GM12892 (cell line): ENCODE measurements around the gene PCSK6.
"Not testable (repeated sequence)": the region's sequence is repeated elsewhere in the genome, so short reads cannot be mapped to it uniquely, and the experiment has no call there.

ENCODE experiments used
- DNase-seq: peaks from one replicate; pipeline ENCODE4 v3.0.0; 2011; ENCODE audit not compliant: insufficient read length
- FAIRE-seq: peaks from 2 replicates; lab custom pipeline; 2011; peaks lifted over from hg19 to GRCh38; lab: Jason Lieb, UNC
- POLR2A ChIP-seq: IDR thresholded peaks from 2 replicates; pipeline ENCODE4 v1.6.1; 2011; ENCODE audit warnings: low read depth, low read length, control low read depth
- POLR2AphosphoS5 ChIP-seq: IDR thresholded peaks from 2 replicates; pipeline ENCODE4 v1.6.1; 2011; ENCODE audit warnings: low read depth, low read length, control low read depth
- TAF1 ChIP-seq: IDR thresholded peaks from 2 replicates; pipeline ENCODE4 v1.6.1; 2011; ENCODE audit warnings: low read depth, mild to moderate bottlenecking, control low read depth, low read length, borderline replicate concordance

Gene PCSK6

DNA sequence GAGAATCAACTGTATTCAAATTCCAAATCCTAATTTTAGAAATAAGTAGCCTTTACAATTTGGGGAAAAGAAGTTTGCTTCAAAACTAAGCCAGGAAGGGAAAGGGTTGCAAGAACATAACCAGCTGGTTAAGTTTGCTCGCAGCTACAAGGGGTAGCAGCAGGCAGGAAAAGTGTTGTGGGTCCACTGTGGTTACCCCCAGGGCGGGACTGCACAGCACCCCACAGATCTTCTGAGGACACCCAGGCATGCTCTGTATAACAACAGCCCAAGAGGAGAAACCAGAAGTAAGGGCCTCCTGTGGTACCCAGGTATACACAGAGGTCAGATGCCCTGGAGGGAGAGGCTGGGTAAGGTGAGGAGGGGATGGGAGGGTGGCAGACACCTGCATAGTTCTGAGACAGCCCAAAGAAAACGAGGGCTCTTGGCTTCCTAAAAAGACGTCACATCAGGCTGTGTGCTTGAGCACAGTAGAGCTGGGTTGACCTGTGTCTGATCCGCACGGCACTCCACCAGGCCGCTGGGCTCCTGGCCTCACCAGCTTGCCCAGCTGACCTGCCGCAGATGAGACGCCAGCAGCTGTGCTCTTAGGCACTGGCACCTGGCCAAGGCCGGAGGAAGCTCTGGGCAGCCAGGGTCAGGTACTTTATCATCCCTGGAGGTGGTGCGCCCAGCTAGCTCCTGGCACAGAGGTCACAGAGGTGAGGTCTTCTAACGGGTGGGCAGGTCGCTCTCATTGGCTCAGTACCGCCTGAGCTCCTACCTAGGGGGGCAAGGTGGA lies 112.7 kb downstream of the PCSK6 start:
- DNase-seq: no peak
- no peak for TF ChIP-seq POLR2AphosphoS5
- no peak for TF ChIP-seq TAF1
- TF ChIP-seq POLR2A: no peak
- no peak for FAIRE-seq

GRCh38 chr15:101375006-101375405 lies 114.5 kb downstream of the PCSK6 start:
- FAIRE-seq, DNase-seq: not testable (repeated sequence)

DNA sequence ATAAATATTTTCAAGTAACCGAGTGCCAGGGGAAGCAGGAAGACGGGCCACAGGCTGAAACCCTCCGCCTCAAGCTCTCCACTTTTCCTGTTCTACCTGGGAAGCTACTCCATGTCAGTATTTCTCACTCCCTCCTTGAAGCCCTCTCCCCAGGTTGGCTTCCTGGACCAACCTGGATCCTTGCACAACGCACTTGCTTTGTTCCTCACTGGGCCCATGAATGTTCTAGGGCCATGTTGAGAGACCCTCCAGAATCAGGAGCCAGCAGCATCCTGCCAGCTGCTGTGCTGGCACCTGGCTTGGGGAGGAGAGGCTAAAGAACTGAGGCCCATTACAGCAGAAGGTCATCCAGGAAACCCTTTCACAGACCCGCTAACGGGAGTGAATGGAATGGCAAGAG lies 115.2 kb downstream of the PCSK6 start:
- TF ChIP-seq TAF1 (no peak), POLR2A (no peak), POLR2AphosphoS5 (no peak)
- DNase-seq: no peak
- no peak for FAIRE-seq

GRCh38 chr15:101373577-101373976 lies 115.9 kb downstream of the PCSK6 start:
- no peak for TF ChIP-seq TAF1
- no peak for TF ChIP-seq POLR2AphosphoS5
- no peak for TF ChIP-seq POLR2A
- FAIRE-seq (no peak), DNase-seq (no peak)

GRCh38 chr15:101372960-101373525 lies 116.5 kb downstream of the PCSK6 start:
- FAIRE-seq: no peak
- TF ChIP-seq TAF1: no peak
- no peak for DNase-seq

- TF ChIP-seq POLR2AphosphoS5: no peak
- no peak for TF ChIP-seq POLR2A
- TF ChIP-seq TAF1: no peak
- DNase-seq: no peak
- no peak for FAIRE-seq
Observed at GRCh38 chr15:101372149-101372577, 117.3 kb downstream of the PCSK6 start.

GRCh38 chr15:101371519-101371918 lies 118.0 kb downstream of the PCSK6 start:
- FAIRE-seq: no peak
- DNase-seq: no peak
- no peak for TF ChIP-seq TAF1
- TF ChIP-seq POLR2AphosphoS5: no peak
- TF ChIP-seq POLR2A: no peak

DNA sequence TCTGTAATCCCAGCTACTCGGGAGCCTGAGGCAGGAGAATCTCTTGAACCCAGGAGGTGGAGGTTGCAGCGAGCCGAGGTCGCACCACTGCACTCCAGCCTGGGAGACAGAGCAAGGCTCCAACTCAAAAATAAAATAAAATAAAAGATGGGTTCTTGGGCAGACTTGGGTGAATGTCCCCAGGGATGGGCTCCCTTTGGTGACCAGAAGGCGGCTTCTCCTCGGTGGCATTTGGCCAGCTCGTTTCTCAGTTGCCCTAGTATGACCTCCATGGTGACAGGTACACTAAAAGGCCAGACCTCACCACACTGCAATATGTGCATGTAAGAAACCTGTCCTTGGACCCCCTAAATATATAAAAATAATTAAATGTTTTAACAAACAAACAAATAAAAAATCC lies 118.4 kb downstream of the PCSK6 start:
- TF ChIP-seq TAF1: no peak
- TF ChIP-seq POLR2AphosphoS5: no peak
- no peak for TF ChIP-seq POLR2A
- DNase-seq (no peak), FAIRE-seq (no peak)

- DNase-seq: no peak
- no peak for FAIRE-seq
- TF ChIP-seq TAF1: no peak
- no peak for TF ChIP-seq POLR2A
- TF ChIP-seq POLR2AphosphoS5: no peak
Observed at GRCh38 chr15:101370330-101371024, 119.0 kb downstream of the PCSK6 start.

DNA sequence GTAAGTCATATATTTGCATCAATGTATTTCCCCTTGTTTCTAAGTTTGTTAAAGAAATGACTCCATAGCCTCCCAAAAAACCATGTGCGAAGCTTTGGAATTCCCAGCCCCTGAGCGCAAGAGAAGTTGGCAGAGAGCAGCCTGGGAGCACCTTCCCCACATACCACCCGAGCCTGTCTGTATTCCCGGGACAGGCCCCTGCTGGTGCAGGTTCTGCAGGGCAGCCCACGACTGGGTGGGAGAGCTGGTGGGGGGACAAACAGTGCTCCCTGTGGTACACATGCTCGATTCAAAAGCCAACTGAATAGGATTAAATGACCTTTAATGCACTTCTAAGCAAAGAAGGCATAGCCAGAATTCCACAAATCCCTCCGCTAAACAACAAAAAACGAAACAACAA lies 119.8 kb downstream of the PCSK6 start:
- FAIRE-seq: no peak
- no peak for TF ChIP-seq POLR2AphosphoS5
- no peak for TF ChIP-seq POLR2A
- no peak for TF ChIP-seq TAF1

DNA sequence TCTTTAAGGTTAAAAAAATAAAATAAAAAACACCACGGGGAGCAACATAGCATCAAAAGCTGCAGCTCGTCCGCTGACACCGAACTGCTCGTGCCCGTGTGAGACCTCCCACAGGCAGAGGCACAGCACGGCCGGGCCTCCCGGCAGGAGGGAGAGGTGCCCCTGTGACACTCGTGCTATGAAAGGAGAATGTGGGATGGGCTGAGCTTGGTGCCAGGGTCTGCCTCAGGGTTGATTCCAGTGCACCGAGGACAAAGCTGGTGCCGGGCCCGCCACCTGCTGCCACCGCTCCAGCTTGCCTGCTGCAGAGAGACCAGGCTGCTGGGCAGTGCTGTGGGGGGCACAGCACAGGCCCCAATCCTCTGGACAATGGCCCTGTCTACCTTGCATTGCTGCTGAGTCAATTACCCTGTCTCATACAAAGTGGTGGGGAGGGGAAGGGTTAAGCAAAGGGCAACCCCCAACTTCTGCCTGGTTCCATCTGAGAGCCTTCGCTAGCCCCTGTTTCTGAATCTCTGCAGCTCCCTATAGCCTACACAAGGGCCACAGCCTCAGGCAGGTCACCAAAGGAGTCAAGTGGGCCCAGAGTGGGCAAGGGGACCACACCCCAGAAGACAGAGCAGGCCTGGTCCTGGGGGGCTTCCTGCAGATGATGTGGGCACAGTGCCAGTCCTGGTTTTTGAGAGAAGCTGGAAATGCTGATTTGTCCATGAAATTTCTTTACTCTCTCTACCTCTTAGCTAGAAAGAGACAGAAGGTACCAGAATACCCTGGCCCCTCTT lies 120.5 kb downstream of the PCSK6 start:
- DNase-seq (no peak), FAIRE-seq (no peak)
- TF ChIP-seq POLR2AphosphoS5: no peak
- TF ChIP-seq POLR2A: no peak
- no peak for TF ChIP-seq TAF1

More for the DNA sequence above, 119.8 kb downstream of the PCSK6 start:
- no peak for DNase-seq
